Stimulated activated CD8-positive, alpha-beta memory T cell treated with anti-CD3 and anti-CD28 coated beads, Interleukin-15, amount 100 ng/mL, for 4 hours (primary cell): Measurements from ENCODE around the gene FGFR3.

Source experiments
- DNase-seq, 2 donors: peaks; one replicate each; pipeline ENCODE4 v3.0.0-alpha.2; 2020; ENCODE audit warnings: low read depth in 2 of 2

The FGFR3 gene

GRCh38 chr4:1770245-1770644, 22.8 kb upstream of the FGFR3 start:
- DNase-seq, result no peak

DNA sequence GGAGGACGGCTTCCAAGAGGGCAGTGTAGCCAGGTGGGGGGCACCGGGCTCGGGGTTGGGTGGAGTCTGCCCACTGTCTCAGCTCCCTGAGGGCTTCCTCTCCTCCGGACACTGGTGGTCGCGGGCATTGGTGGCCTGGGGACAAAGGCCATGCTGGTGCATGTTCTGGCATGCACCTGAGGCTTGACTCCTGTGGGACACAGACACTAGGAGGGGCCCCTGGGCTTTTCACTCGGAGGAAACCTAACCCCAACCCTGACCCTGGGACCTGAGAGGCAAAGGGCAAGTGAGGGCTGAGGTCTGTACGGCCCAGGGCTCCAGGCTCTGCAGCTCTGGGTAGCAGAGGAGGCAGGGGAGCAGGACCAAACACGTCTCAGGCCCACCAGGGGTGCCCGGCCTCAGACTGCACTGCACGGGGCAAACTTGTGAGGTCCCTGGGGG, 22.3 kb upstream of the FGFR3 start:
- no peak for DNase-seq

- no peak for DNase-seq
Observed at GRCh38 chr4:1771555-1772305, 21.4 kb upstream of the FGFR3 start.

GRCh38 chr4:1772853-1773538, 20.1 kb upstream of the FGFR3 start:
- DNase-seq, result no peak

DNA sequence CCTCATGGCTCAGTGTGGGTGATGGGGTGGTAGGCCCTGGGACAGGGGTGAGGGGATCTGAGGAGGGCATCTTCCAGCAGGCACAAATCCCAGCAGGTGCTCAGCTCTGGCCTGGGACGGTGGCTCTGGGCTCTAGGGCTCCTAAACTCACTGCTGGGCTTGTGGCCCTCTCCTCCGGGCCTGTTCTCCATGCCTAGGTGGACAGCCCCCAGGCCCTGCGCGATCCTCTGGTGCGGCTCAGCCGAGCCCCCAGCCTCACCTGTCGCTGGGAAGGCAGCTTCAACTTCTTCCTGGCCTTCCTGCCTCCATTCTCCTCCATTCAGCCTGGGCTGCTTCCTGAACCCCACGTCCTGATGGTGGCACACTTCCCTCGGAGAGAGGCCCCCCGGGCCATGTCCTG, 19.3 kb upstream of the FGFR3 start:
- DNase-seq, result no peak

GRCh38 chr4:1775731-1776500, 17.2 kb upstream of the FGFR3 start:
- DNase-seq, result no peak

GRCh38 chr4:1776521-1777161, 16.5 kb upstream of the FGFR3 start:
- no peak for DNase-seq

- no peak for DNase-seq
Observed at GRCh38 chr4:1777822-1778641, 15.1 kb upstream of the FGFR3 start.

GRCh38 chr4:1778642-1779392, 14.3 kb upstream of the FGFR3 start:
- no peak for DNase-seq

- DNase-seq, result no peak
Observed at GRCh38 chr4:1779588-1780382, 13.3 kb upstream of the FGFR3 start.

DNA sequence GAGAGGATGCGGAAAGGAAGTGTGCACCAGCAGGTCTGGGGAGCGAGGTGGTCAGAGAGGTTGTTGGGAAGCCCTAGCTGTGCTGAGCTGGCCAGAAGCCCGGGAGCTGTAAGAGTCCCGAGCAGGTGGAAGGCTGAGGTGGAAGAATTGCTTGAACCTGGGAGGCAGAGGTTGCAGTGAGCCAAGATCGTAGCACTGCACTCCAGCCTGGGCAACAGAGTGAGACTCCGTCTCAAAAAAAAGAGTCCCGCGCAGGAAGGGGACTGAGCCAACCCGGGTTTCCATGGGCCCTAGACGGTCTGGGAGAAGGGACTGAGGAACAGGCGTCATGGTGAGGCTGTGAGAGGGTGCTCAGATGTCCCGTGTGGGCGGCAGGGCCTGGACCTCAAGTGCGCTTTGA, 12.7 kb upstream of the FGFR3 start:
- DNase-seq, result no peak

DNA sequence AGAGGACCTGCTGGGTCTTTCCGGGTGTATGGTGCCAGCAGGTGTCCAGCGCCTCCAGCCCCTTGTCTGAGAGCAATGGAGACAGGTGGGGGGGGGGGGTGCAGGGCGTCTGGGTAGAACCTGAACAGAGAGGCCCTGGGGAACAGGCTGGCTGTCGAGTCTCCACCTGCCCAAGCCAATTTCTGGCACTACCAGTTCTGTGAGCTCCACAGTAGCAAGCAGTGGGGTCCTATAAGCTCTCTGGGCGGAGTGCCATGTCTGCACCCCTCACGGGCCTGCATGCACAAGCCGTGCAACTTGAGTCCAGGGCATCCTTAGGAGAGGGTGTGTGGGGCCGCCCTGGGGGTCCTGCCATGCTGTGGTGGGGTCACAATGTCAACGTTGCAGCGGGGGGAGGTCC, 10.1 kb upstream of the FGFR3 start:
- no peak for DNase-seq

DNA sequence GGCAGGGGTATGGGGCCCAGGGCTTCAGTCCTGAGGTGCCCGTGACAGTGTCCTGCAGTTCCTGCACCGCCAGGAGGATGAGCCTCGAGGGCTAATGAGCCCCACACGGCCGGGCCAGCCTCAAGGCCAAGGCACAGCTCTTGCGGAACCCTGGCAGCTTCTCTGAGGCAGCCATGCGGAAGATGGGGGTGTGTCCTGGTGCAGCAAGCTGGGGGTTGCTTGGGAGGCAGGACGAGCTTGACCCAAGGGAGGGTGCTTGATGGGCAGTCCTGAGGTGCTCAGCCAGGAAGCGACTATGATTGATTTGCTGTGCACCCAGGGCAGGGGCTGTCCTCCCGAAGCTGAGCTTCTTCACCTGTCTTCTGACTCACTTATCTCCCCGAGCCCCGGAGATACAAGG, 9.1 kb upstream of the FGFR3 start:
- no peak for DNase-seq

GRCh38 chr4:1784395-1784788, 8.7 kb upstream of the FGFR3 start:
- no peak for DNase-seq

- no peak for DNase-seq
Observed at GRCh38 chr4:1784789-1785591, 8.1 kb upstream of the FGFR3 start.

GRCh38 chr4:1785592-1785991, 7.5 kb upstream of the FGFR3 start:
- DNase-seq, result no peak

GRCh38 chr4:1786544-1787362, 6.3 kb upstream of the FGFR3 start:
- no peak for DNase-seq
